ENCODE results near the gene ABL2. TPM values are rescaled to one million over a fixed set of nuclear protein-coding genes. Genes with fewer than 3 reads are reported as not detected.

Gene ABL2
- total and polyA plus RNA-seq, 8 donors, result 10.5 to 33.4 (median 11.6) TPM

DNA sequence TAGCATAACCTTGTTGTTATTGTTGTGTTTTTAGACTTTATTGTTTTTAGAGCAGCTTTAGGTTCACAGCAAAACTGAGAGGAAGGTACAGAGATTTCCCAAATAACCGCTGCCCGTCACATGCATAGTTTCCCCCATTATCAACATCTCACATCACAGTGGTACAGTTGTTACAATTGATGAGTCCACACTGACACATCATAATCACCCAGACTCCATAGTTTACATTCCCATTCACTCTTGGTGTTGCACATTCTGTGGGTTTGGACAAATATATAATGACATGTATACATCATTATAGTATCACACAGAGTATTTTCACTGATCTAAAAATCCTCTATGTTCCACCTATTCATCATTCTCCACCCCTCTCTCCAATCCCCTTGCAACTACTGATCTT, 173.5 kb downstream of the ABL2 start:
- TF ChIP-seq, protein P1, sequence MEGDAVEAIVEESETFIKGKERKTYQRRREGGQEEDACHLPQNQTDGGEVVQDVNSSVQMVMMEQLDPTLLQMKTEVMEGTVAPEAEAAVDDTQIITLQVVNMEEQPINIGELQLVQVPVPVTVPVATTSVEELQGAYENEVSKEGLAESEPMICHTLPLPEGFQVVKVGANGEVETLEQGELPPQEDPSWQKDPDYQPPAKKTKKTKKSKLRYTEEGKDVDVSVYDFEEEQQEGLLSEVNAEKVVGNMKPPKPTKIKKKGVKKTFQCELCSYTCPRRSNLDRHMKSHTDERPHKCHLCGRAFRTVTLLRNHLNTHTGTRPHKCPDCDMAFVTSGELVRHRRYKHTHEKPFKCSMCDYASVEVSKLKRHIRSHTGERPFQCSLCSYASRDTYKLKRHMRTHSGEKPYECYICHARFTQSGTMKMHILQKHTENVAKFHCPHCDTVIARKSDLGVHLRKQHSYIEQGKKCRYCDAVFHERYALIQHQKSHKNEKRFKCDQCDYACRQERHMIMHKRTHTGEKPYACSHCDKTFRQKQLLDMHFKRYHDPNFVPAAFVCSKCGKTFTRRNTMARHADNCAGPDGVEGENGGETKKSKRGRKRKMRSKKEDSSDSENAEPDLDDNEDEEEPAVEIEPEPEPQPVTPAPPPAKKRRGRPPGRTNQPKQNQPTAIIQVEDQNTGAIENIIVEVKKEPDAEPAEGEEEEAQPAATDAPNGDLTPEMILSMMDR (IDR thresholded peaks at IDR 0.05), result no peak
- no peaks in the 10 kb centered on the region for H3K4me1 ChIP-seq
- peaks cover 0 to 4% of the 10 kb centered on the region in 2 donors for H3K36me3 ChIP-seq
- H3K27ac ChIP-seq, result no peak overlapping the region
- no peaks in the 10 kb centered on the region for H3K27me3 ChIP-seq
- DNase-seq (no peak), ATAC-seq (no peak)
- intact Hi-C loops (cut with DNase I), result no loop called here
- no peaks in the 10 kb centered on the region for H3K9me3 ChIP-seq
- no peak overlapping the region for H3K4me3 ChIP-seq

DNA sequence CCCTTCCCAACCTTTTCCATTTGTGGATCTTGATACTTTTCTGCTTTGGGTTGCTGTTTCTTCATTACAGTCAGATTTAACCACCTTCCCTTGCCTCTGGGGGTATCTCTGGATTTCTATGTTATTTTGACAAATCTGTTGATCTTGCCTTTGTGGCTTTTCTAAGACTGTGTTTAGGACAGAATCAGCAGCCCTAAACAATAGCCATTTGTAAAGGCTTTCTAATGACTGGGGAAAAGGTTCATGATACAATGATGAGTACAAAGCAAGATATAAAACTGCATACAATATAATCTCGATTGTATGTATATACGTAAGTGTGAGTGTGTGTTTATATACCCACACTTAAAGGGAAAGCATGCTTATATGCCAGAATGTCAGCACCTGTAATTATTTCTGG, 176.0 kb downstream of the ABL2 start:
- Histone ChIP-seq H3K27me3 (no peaks in the 10 kb centered on the region), H3K4me1 (no peaks in the 10 kb centered on the region), H3K36me3 (peaks cover 0 to 4% of the 10 kb centered on the region in 2 donors), H3K27ac (no peak overlapping the region), H3K9me3 (no peaks in the 10 kb centered on the region), H3K4me3 (no peak overlapping the region)
- ATAC-seq (no peak), DNase-seq (no peak)
- TF ChIP-seq, protein P1 (IDR thresholded peaks at IDR 0.05), result no peak
- intact Hi-C loops (cut with DNase I), result no loop called here

DNA sequence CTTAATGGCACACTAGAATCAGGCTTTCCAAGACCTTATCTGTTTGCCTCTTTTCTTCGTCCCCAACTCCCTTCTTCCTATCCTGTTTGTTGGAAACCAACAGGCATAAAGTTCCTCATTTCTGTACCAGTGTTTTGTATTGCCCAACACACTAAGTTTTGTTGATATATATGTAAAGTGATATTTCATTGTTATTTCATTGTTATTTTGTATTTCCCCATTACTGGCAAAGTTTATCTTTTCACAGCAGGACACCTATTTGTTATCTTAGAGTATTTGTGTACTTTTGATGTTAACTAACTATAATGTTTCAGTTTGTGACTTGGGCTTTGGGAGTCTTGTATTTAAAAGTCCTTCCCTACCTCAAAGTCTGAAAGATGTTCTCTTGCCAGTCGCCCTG, 176.7 kb downstream of the ABL2 start:
- Histone ChIP-seq H3K36me3 (peaks cover 0 to 4% of the 10 kb centered on the region in 2 donors), H3K27ac (no peak overlapping the region), H3K27me3 (no peaks in the 10 kb centered on the region), H3K9me3 (no peaks in the 10 kb centered on the region), H3K4me1 (no peaks in the 10 kb centered on the region), H3K4me3 (no peak overlapping the region)
- ATAC-seq (no peak), DNase-seq (no peak)
- intact Hi-C loops (cut with DNase I), result no loop called here
- TF ChIP-seq, protein P1 (IDR thresholded peaks at IDR 0.05), result no peak

Other genes with a start within 250 kb of the ABL2 start
- 10 to 100 TPM; 36.4 to 37.2 TPM for gene FAM20B, start 203.8 kb downstream of the ABL2 start, total RNA-seq
- 10 to 100 TPM; 32.8 to 36.4 (median 34.9) TPM for gene FAM20B, start 203.8 kb downstream of the ABL2 start, polyA plus RNA-seq (ENCODE audit: insufficient read length in 6 of 6)
- gene TOR3A, start 147.6 kb downstream of the ABL2 start, total RNA-seq, result 10 to 100 TPM; 23.6 to 30.0 TPM
- gene TOR3A, start 147.6 kb downstream of the ABL2 start, polyA plus RNA-seq (ENCODE audit: insufficient read length in 6 of 6), result 10 to 100 TPM; 22.1 to 29.6 (median 24.2) TPM
- gene SOAT1, start 64.1 kb upstream of the ABL2 start, total RNA-seq, result 100 to 1,000 TPM in 1 of 2 donors, 10 to 100 TPM in 1; 75.6 to 102 TPM
- 10 to 100 TPM; 28.9 to 32.5 (median 29.6) TPM for gene SOAT1, start 64.1 kb upstream of the ABL2 start, polyA plus RNA-seq (ENCODE audit: insufficient read length in 6 of 6)
- under 1 TPM in 1 of 2 donors, not detected in 1; 0.58 TPM for gene AXDND1, start 136.3 kb upstream of the ABL2 start, total RNA-seq
- under 1 TPM; 0.37 to 0.86 (median 0.70) TPM for gene AXDND1, start 136.3 kb upstream of the ABL2 start, polyA plus RNA-seq (ENCODE audit: insufficient read length in 6 of 6)

All from left lung (tissue), 10 donors.